ENCODE measurements around the gene INTS11. TPM values are rescaled to one million over a fixed set of nuclear protein-coding genes. Genes with fewer than 3 reads are reported as not detected.

The INTS11 gene
- polyA plus RNA-seq, 1 donor (not counting 4 experiments of a cell fraction or from before 2014, with no cell fraction given): 70.4 TPM

- TF ChIP-seq CTCF (optimal IDR thresholded peaks at IDR 0.05 in 1 of 3, IDR thresholded peaks at IDR 0.05 in 1 of 3, conservative IDR thresholded peaks at IDR 0.05 in 1 of 3; ENCODE audit: extremely low read depth in 1 of 3, insufficient read depth in 2 of 3, low read length in 3 of 3) (no peak), EZH2 (IDR thresholded peaks at IDR 0.05; ENCODE audit: low read length) (no peak)
- Histone ChIP-seq H3K79me2 (ENCODE audit: control insufficient read depth, insufficient read depth, low read length) (no peaks in the 10 kb centered on the region), H3K4me3 (ENCODE audit: control insufficient read depth in 2 of 3, extremely low read depth in 1 of 3, insufficient read depth in 2 of 3, low read depth in 1 of 3, low read length in 3 of 3) (no peak overlapping the region), H3K27ac (ENCODE audit: control insufficient read depth, insufficient read depth, low read length) (no peak overlapping the region), H3K9me1 (ENCODE audit: control insufficient read depth, extremely low read depth, insufficient read depth, low read length) (no peaks in the 10 kb centered on the region), H4K20me1 (ENCODE audit: control insufficient read depth, extremely low read depth, insufficient read depth, low read length) (no peaks in the 10 kb centered on the region), H3K27me3 (ENCODE audit: control insufficient read depth, extremely low read depth, insufficient read depth, low read length) (no peaks in the 10 kb centered on the region), H3K9me3 (ENCODE audit: control insufficient read depth, low read depth, low read length) (no peaks in the 10 kb centered on the region), H3K36me3 (ENCODE audit: control insufficient read depth in 2 of 2, extremely low read depth in 1 of 2, insufficient read depth in 2 of 2, low read length in 2 of 2) (no peaks in the 10 kb centered on the region), H3K9ac (ENCODE audit: control insufficient read depth, extremely low read depth, insufficient read depth, low read length) (no peak overlapping the region), H3K4me2 (ENCODE audit: control insufficient read depth, extremely low read depth, insufficient read depth, low read depth, low read length) (no peak overlapping the region), H2AFZ (ENCODE audit: control insufficient read depth, low read length) (no peak overlapping the region), H3K4me1 (ENCODE audit: control insufficient read depth, extremely low read depth, insufficient read depth, low read length) (peaks cover 21% of the 10 kb centered on the region)
- dilution Hi-C loops (cut with MboI; ENCODE audit: extremely low pct_ligation_motif_present, low sequenced_read_pairs): no loop called here
- DNase-seq (ENCODE audit: low read depth, low spot score) (no peak), FAIRE-seq (no peak)
Observed at GRCh38 chr1:1278620-1279019, 45.8 kb downstream of the INTS11 start.

- Histone ChIP-seq H4K20me1 (ENCODE audit: control insufficient read depth, extremely low read depth, insufficient read depth, low read length) (peaks cover 15% of the 10 kb centered on the region), H3K9me1 (ENCODE audit: control insufficient read depth, extremely low read depth, insufficient read depth, low read length) (peaks cover 5% of the 10 kb centered on the region), H3K4me2 (ENCODE audit: control insufficient read depth, extremely low read depth, insufficient read depth, low read depth, low read length) (no peak overlapping the region), H3K36me3 (ENCODE audit: control insufficient read depth in 2 of 2, extremely low read depth in 1 of 2, insufficient read depth in 2 of 2, low read length in 2 of 2) (peaks cover 1 to 3% of the 10 kb centered on the region in 2 experiments), H3K27me3 (ENCODE audit: control insufficient read depth, extremely low read depth, insufficient read depth, low read length) (no peaks in the 10 kb centered on the region), H3K27ac (ENCODE audit: control insufficient read depth, insufficient read depth, low read length) (no peak overlapping the region), H3K9me3 (ENCODE audit: control insufficient read depth, low read depth, low read length) (no peaks in the 10 kb centered on the region), H3K79me2 (ENCODE audit: control insufficient read depth, insufficient read depth, low read length) (peaks cover 27% of the 10 kb centered on the region), H2AFZ (ENCODE audit: control insufficient read depth, low read length) (no peak overlapping the region), H3K4me3 (ENCODE audit: control insufficient read depth in 2 of 3, extremely low read depth in 1 of 3, insufficient read depth in 2 of 3, low read depth in 1 of 3, low read length in 3 of 3) (no peak overlapping the region), H3K9ac (ENCODE audit: control insufficient read depth, extremely low read depth, insufficient read depth, low read length) (no peak overlapping the region), H3K4me1 (ENCODE audit: control insufficient read depth, extremely low read depth, insufficient read depth, low read length) (peaks cover 29% of the 10 kb centered on the region)
- DNase-seq (ENCODE audit: low read depth, low spot score): no peak
- FAIRE-seq: no peak
- dilution Hi-C loops (cut with MboI; ENCODE audit: extremely low pct_ligation_motif_present, low sequenced_read_pairs): no loop called here
- TF ChIP-seq CTCF (optimal IDR thresholded peaks at IDR 0.05 in 1 of 3, IDR thresholded peaks at IDR 0.05 in 1 of 3, conservative IDR thresholded peaks at IDR 0.05 in 1 of 3; ENCODE audit: extremely low read depth in 1 of 3, insufficient read depth in 2 of 3, low read length in 3 of 3): no peak
- TF ChIP-seq EZH2 (IDR thresholded peaks at IDR 0.05; ENCODE audit: low read length): no peak
Observed at GRCh38 chr1:1275836-1276235, 48.6 kb downstream of the INTS11 start.
